HG02870 (cell line): Measurements from ENCODE around the gene ZNF511.

ENCODE experiments used
- ATAC-seq: cut with Tn5 transposase; IDR thresholded peaks from one replicate; pipeline ENCODE4 v1.9.1; 2021; ENCODE audit warnings: mild to moderate bottlenecking, moderate library complexity; ENCODE audit not compliant: unreplicated experiment

ZNF511 gene

GRCh38 chr10:133351408-133352318 lies 42.9 kb downstream of the ZNF511 start:
- no peak for ATAC-seq

- no peak for ATAC-seq
Measured at GRCh38 chr10:133353202-133353959, 44.7 kb downstream of the ZNF511 start.

- no peak for ATAC-seq
Measured at GRCh38 chr10:133353988-133354605, 45.4 kb downstream of the ZNF511 start.

GRCh38 chr10:133354672-133355240 lies 46.0 kb downstream of the ZNF511 start:
- ATAC-seq = no peak

- ATAC-seq = no peak
Measured at GRCh38 chr10:133355266-133355665, 46.6 kb downstream of the ZNF511 start.

GRCh38 chr10:133355991-133356390 lies 47.3 kb downstream of the ZNF511 start:
- ATAC-seq = no peak

- no peak for ATAC-seq
Measured at GRCh38 chr10:133356549-133357284, 48.0 kb downstream of the ZNF511 start.

- peak; percentile 75 for ATAC-seq
Measured at GRCh38 chr10:133357285-133358161, 48.8 kb downstream of the ZNF511 start, which contains the start of gene FUOM. Gene FUOM, minus strand, starts transcription at chr10:133358019. Its CDS starts 12 bp downstream, at chr10:133358007.

GRCh38 chr10:133358162-133358924 lies 49.6 kb downstream of the ZNF511 start:
- ATAC-seq = no peak

- ATAC-seq = no peak
Measured at GRCh38 chr10:133358925-133359310, 50.2 kb downstream of the ZNF511 start.

- ATAC-seq = no peak
Measured at GRCh38 chr10:133359554-133359971, 50.8 kb downstream of the ZNF511 start.

- ATAC-seq = no peak
Measured at GRCh38 chr10:133359972-133360610, 51.4 kb downstream of the ZNF511 start.

GRCh38 chr10:133361227-133361626 lies 52.5 kb downstream of the ZNF511 start:
- ATAC-seq = no peak

- no peak for ATAC-seq
Measured at GRCh38 chr10:133361773-133362441, 53.2 kb downstream of the ZNF511 start.
